ENCODE results near the gene PPIL4.

- TF ChIP-seq CTCF (IDR thresholded peaks at IDR 0.05; ENCODE audit: low read depth, low read length) (no peak), EZH2phosphoT487 (IDR thresholded peaks at IDR 0.05; ENCODE audit: low read depth) (no peak)
These were observed 74.0 kb downstream of the PPIL4 start for GRCh38 chr6:149471801-149472200.

All from OCI-LY3 (cell line).